GM21367 (cell line): ENCODE data around the gene P2RX7.
A peak's percentile ranks its signal among the peaks of the same experiment; 100 is the strongest.
"Not testable (repeated sequence)": the region's sequence is repeated elsewhere in the genome, so short reads cannot be mapped to it uniquely, and the experiment has no call there.

Experiments
- ATAC-seq: cut with Tn5 transposase; IDR thresholded peaks from one replicate; pipeline ENCODE4 v1.9.1; 2021; ENCODE audit not compliant: unreplicated experiment

Gene P2RX7

GRCh38 chr12:121226871-121227270 is 94.2 kb downstream of the P2RX7 start:
- peak; percentile 16 for ATAC-seq

GRCh38 chr12:121227294-121227693 is 94.6 kb downstream of the P2RX7 start:
- peak; percentile 74 for ATAC-seq

GRCh38 chr12:121228919-121229665 is 96.4 kb downstream of the P2RX7 start:
- no peak for ATAC-seq

GRCh38 chr12:121229826-121230537 is 97.3 kb downstream of the P2RX7 start:
- not testable (repeated sequence) for ATAC-seq

GRCh38 chr12:121230538-121230907 is 97.8 kb downstream of the P2RX7 start:
- no peak for ATAC-seq

GRCh38 chr12:121232163-121232562 is 99.5 kb downstream of the P2RX7 start:
- ATAC-seq: no peak

- no peak for ATAC-seq
These were observed 100.4 kb downstream of the P2RX7 start for GRCh38 chr12:121232977-121233627.

GRCh38 chr12:121233628-121234020 is 100.9 kb downstream of the P2RX7 start:
- ATAC-seq: no peak

GRCh38 chr12:121236776-121237175 is 104.1 kb downstream of the P2RX7 start:
- ATAC-seq: no peak

- ATAC-seq: no peak
These were observed 104.7 kb downstream of the P2RX7 start for GRCh38 chr12:121237415-121237814.
